ENCODE data around the gene GALR2.

GALR2 gene

GRCh38 chr17:76125922-76126321 is 51.3 kb downstream of the GALR2 start:
- peaks cover 5% of the 10 kb centered on the region for H3K27me3 Mint-ChIP-seq
- peak overlapping the region; percentile 91 for H3K27ac Mint-ChIP-seq
- peaks cover 66% of the 10 kb centered on the region for H3K4me1 Mint-ChIP-seq
- no peak overlapping the region for H3K4me3 Mint-ChIP-seq
- H3K9me3 Mint-ChIP-seq, result no peaks in the 10 kb centered on the region
- no peaks in the 10 kb centered on the region for H3K36me3 Mint-ChIP-seq
- CTCF ChIA-PET, result interaction anchor here (0.7 to 11.0 kb wide), 13 partner anchors 10 to 492 kb away, joined by 3 to 215 read pairs (median 4); no protein-coding TSS in a partner anchor
- DNase-seq, result no peak

Data from activated naive CD4-positive, alpha-beta T cell treated with anti-CD3 and anti-CD28 coated beads, Interleukin-2, amount 10 ng/mL, durations not matched to agents 7 days and 5 days (primary cell).